Karpas-422 (cell line): Measurements from ENCODE around the gene USO1. TPM values are rescaled to one million over a fixed set of nuclear protein-coding genes. Genes with fewer than 3 reads are reported as not detected.
A peak's percentile ranks its signal among the peaks of the same experiment; 100 is the strongest.

Source experiments
- DNase-seq: peaks from one replicate; pipeline ENCODE4 v3.0.0-alpha.2; 2015
- H2AFZ ChIP-seq: fragments of 200-600 bp; sonication (generic); 2 replicates; pipeline ENCODE4 v1.6.1; 2014; ENCODE audit warnings: antibody characterized with exemption, low read length, mixed read lengths
- H3K27ac ChIP-seq: fragments of 200-600 bp; sonication (generic); 2 replicates; pipeline ENCODE4 v1.5.1; 2014; ENCODE audit warnings: mild to moderate bottlenecking, low read length, moderate library complexity
- H3K27me3 ChIP-seq: fragments of 200-600 bp; sonication (generic); 2 replicates; pipeline ENCODE4 v1.6.1; 2014; ENCODE audit warnings: low read length, mixed read lengths
- H3K36me3 ChIP-seq: fragments of 200-600 bp; sonication (generic); 2 replicates; pipeline ENCODE4 v1.6.1; 2014; ENCODE audit warnings: low read length, mixed read lengths; ENCODE audit not compliant: insufficient read depth
- H3K4me1 ChIP-seq: fragments of 200-600 bp; sonication (generic); 2 replicates; pipeline ENCODE4 v1.6.1; 2014; ENCODE audit warnings: mild to moderate bottlenecking, low read length, mixed read lengths
- H3K4me2 ChIP-seq: fragments of 200-600 bp; sonication (generic); 2 replicates; pipeline ENCODE4 v1.6.1; 2014; ENCODE audit warnings: low read length, low read depth, mild to moderate bottlenecking; ENCODE audit not compliant: poor library complexity, severe bottlenecking
- H3K4me3 ChIP-seq: fragments of 200-600 bp; sonication (generic); 2 replicates; pipeline ENCODE4 v1.5.1; 2014; ENCODE audit warnings: mild to moderate bottlenecking, antibody characterized with exemption, low read length, mixed read lengths
- H3K79me2 ChIP-seq: fragments of 200-600 bp; sonication (generic); 2 replicates; pipeline ENCODE4 v1.6.1; 2014; ENCODE audit warnings: mild to moderate bottlenecking, low read length, mixed read lengths
- H3K9ac ChIP-seq: fragments of 200-600 bp; sonication (generic); 2 replicates; pipeline ENCODE4 v1.6.0; 2014; ENCODE audit warnings: low read length
- H3K9me2 ChIP-seq: fragments of 200-600 bp; sonication (generic), shearing (Covaris generic); replicated peaks from 2 replicates; pipeline ENCODE4 v1.6.0; 2014; ENCODE audit warnings: mild to moderate bottlenecking, low read length, moderate library complexity; ENCODE audit not compliant: insufficient read depth
- H3K9me3 ChIP-seq: fragments of 300-700, 200-600 bp; sonication (generic); 2 replicates; pipeline ENCODE4 v1.6.1; 2014; ENCODE audit warnings: low read length, mixed read lengths
- H4K20me1 ChIP-seq: fragments of 200-600 bp; sonication (generic); 2 replicates; pipeline ENCODE4 v1.6.1; 2014; ENCODE audit warnings: mild to moderate bottlenecking, antibody characterized with exemption, low read length, low read depth; ENCODE audit not compliant: insufficient read depth
- total RNA-seq: library from RNA; depleted of rRNA; stranded (reverse); fragments of >200 nt; shearing (Covaris generic); gene quantifications from 2 replicates; pipeline ENCODE4 v1.2.3, GENCODE V29; 2014; ENCODE audit warnings: low replicate concordance

The USO1 gene
- total RNA-seq, 1 experiment from 2014 or later: 26.2 TPM

DNA sequence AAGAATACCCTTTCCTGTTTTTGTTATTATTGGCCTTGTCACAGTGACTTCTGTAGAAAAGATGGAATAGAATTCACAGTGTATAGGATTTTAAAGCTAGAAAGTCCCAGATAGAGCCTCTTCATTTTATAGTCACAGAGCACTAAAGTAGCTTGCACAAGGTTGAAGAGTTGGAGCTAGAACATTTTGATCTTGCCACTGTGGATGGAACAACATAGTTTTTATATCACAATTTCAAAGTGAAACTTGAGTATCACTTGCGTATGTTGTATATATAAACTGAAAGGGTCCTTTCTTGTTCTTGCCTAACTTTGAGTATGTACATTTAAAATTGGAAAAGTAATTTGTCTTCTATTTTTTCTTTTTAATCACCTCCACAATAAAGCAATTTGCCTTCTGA lies 2.7 kb downstream of the USO1 start:
- Histone ChIP-seq H2AFZ (no peak overlapping the region), H3K9me3 (no peaks in the 10 kb centered on the region), H4K20me1 (0 out of 2 replicates have a peak, but pooled peaks cover 3% of the 10 kb centered on the region), H3K9ac (peak overlapping the region; percentile 51), H3K4me3 (peak overlapping the region; percentile 43; the same call in 1 of the 2 replicates), H3K36me3 (peaks cover 5% of the 10 kb centered on the region; the same call in 1 of the 2 replicates), H3K27me3 (no peaks in the 10 kb centered on the region), H3K79me2 (peaks cover 73% of the 10 kb centered on the region), H3K4me2 (peak overlapping the region; percentile 79), H3K9me2 (no peaks in the 10 kb centered on the region), H3K4me1 (peaks cover 36% of the 10 kb centered on the region), H3K27ac (peak overlapping the region; percentile 15; the same call in 1 of the 2 replicates)
- DNase-seq: no peak

DNA sequence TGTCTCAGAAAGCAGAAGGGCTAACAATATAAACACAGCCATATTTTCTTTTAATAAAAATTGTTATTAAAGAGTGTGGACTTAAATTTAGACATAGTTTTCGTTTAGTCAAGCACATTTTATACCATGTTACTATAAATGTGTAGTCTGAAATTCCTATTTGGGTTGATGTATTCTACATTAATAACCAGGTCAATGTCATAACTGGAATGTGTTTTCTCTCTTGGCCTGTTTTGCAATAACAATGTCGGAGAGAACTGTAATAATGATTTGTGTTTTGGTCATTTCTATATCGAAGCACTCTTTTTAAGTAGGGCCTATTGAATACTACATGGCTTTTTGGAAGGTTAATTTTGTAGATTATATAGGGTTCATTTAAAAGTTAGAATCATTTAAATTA lies 5.5 kb downstream of the USO1 start:
- Histone ChIP-seq H3K4me2 (no peak overlapping the region), H3K9ac (no peak overlapping the region), H3K9me3 (no peaks in the 10 kb centered on the region), H3K4me1 (peaks cover 25% of the 10 kb centered on the region), H3K27me3 (no peaks in the 10 kb centered on the region), H4K20me1 (no peaks in the 10 kb centered on the region), H2AFZ (no peak overlapping the region), H3K79me2 (peaks cover 90% of the 10 kb centered on the region), H3K27ac (no peak overlapping the region), H3K4me3 (no peak overlapping the region), H3K36me3 (peaks cover 12% of the 10 kb centered on the region), H3K9me2 (no peaks in the 10 kb centered on the region)
- no peak for DNase-seq

DNA sequence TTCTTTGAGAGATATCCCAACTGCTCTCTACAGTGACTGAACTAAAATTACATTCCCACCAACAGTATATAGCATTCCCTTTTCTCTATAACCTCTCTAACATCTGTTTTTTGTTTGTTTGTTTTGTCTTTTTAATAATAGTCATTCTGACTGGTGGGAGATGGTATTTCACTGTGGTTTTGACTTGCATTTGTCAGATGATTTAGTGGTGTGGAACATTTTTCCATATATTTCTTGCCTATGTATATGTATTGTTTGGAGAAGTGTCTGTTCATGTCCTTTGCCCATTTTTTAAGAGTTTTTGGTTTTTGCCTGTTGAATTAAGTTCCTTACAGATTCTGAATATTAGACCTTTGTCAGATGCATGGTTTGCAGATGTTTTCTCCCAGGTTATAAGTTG lies 9.0 kb downstream of the USO1 start:
- Histone ChIP-seq H3K9ac (no peak overlapping the region), H3K79me2 (peaks cover 83% of the 10 kb centered on the region), H3K9me3 (no peaks in the 10 kb centered on the region), H3K27ac (no peak overlapping the region), H3K4me2 (no peak overlapping the region), H3K36me3 (peaks cover 12% of the 10 kb centered on the region), H2AFZ (no peak overlapping the region), H3K4me3 (no peak overlapping the region), H4K20me1 (no peaks in the 10 kb centered on the region), H3K9me2 (no peaks in the 10 kb centered on the region), H3K27me3 (no peaks in the 10 kb centered on the region), H3K4me1 (no peaks in the 10 kb centered on the region)
- no peak for DNase-seq

DNA sequence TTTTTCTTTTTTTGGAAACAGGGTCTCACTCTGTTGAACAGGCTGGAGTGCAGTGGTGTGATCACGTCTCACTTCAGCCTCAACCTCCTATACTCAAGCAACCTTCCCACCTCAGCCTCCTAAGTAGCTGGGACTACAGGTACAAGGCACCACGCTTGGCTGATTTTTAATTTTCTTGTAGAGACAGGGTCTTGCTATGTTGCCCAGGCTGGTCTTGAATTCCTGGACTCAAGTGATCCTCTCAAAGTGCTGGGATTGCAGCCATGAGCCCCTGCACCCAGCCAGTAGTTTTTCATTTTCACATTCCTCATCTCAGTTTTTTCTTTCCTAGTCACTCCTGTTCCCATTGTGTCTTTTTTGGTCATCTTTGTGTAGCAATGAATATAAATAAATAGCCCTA lies 11.1 kb downstream of the USO1 start:
- no peak overlapping the region for H3K9ac ChIP-seq
- H3K9me2 ChIP-seq: no peaks in the 10 kb centered on the region
- H3K27ac ChIP-seq: no peak overlapping the region
- H3K27me3 ChIP-seq: no peaks in the 10 kb centered on the region
- no peak overlapping the region for H2AFZ ChIP-seq
- no peaks in the 10 kb centered on the region for H4K20me1 ChIP-seq
- H3K4me2 ChIP-seq: no peak overlapping the region
- peaks cover 12% of the 10 kb centered on the region for H3K36me3 ChIP-seq
- no peak for DNase-seq
- H3K9me3 ChIP-seq: no peaks in the 10 kb centered on the region
- H3K4me1 ChIP-seq: peaks cover 4% of the 10 kb centered on the region
- peaks cover 84% of the 10 kb centered on the region for H3K79me2 ChIP-seq
- H3K4me3 ChIP-seq: no peak overlapping the region

DNA sequence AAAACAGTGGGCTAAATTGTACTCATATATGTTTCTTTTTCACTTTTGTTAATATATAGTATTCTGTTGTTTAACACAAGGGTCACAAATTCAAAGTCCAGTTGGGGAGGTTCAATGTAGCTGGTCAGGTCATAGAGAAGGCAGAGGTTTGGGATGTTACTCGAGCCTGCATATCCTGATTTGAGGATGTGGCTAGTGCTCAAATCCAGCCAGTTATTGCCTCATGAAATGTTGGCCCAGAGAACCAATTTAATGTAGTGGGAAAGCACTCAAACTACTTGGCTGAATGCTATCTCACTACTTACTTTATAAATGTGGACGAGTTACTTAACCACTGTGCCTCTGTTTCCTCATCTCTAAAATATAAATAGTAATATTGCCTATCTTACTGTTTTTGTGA lies 12.5 kb downstream of the USO1 start:
- no peaks in the 10 kb centered on the region for H3K27me3 ChIP-seq

DNA sequence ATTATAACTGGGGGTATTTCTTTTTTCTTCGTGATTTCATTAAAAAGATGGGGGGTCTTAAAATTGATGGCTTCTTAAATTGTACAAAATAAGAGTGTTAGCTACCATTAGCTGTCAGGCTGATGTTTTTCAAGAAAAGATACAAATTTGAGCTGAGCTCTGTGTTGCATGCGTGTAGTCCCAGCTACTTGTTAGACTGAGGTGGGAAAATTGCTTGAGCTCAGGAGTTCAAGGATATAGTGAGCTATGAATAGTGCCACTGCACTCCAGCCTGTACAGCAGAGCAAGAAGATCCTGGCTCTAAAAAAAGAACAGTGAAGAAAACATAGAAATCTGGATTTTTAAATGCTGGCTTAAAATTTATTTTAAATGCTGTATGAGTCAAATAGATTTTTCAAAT lies 13.0 kb downstream of the USO1 start:
- Histone ChIP-seq H3K4me1 (peaks cover 4% of the 10 kb centered on the region), H3K79me2 (peaks cover 83% of the 10 kb centered on the region), H3K27ac (no peak overlapping the region), H3K27me3 (no peaks in the 10 kb centered on the region), H3K36me3 (peaks cover 4% of the 10 kb centered on the region; the same call in 1 of the 2 replicates), H3K9me3 (no peaks in the 10 kb centered on the region), H3K9ac (no peak overlapping the region), H3K4me2 (no peak overlapping the region), H4K20me1 (no peaks in the 10 kb centered on the region), H2AFZ (no peak overlapping the region), H3K4me3 (no peak overlapping the region), H3K9me2 (no peaks in the 10 kb centered on the region)
- DNase-seq: no peak

More for the DNA sequence above, 12.5 kb downstream of the USO1 start:
- H3K36me3 ChIP-seq: peaks cover 8% of the 10 kb centered on the region
- no peak overlapping the region for H3K9ac ChIP-seq
- no peak overlapping the region for H3K27ac ChIP-seq
- H3K79me2 ChIP-seq: peaks cover 82% of the 10 kb centered on the region
- H2AFZ ChIP-seq: no peak overlapping the region
- H3K9me3 ChIP-seq: no peaks in the 10 kb centered on the region
- peaks cover 4% of the 10 kb centered on the region for H3K4me1 ChIP-seq
- no peak overlapping the region for H3K4me3 ChIP-seq
- H4K20me1 ChIP-seq: no peaks in the 10 kb centered on the region
- DNase-seq: no peak
- H3K4me2 ChIP-seq: no peak overlapping the region
- H3K9me2 ChIP-seq: no peaks in the 10 kb centered on the region

DNA sequence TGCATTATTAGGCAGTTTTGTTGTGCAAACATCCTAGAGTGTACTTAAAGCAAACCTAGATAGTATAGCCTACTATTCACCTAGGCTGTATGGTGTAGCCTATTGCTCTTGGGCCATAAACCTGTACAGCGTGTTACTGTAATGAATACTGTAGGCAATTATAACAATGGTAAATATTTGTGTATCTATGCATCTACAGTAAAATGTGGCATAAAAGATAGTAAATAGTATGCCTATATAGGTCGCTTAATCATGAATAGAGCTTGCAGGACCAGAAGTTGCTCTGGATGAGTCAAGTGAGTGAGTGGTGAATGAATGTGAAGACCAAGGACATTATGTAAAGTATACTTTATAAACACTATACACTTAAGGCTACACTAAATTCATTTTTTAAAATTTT lies 16.6 kb downstream of the USO1 start:
- H3K4me1 ChIP-seq: peaks cover 4% of the 10 kb centered on the region
- no peaks in the 10 kb centered on the region for H3K9me2 ChIP-seq
- no peaks in the 10 kb centered on the region for H3K9me3 ChIP-seq
- H3K27me3 ChIP-seq: no peaks in the 10 kb centered on the region
- no peak overlapping the region for H3K27ac ChIP-seq
- H2AFZ ChIP-seq: no peak overlapping the region
- no peaks in the 10 kb centered on the region for H3K36me3 ChIP-seq
- H3K79me2 ChIP-seq: peaks cover 86% of the 10 kb centered on the region
- H3K9ac ChIP-seq: no peak overlapping the region
- no peaks in the 10 kb centered on the region for H4K20me1 ChIP-seq
- no peak for DNase-seq
- H3K4me2 ChIP-seq: no peak overlapping the region
- no peak overlapping the region for H3K4me3 ChIP-seq

DNA sequence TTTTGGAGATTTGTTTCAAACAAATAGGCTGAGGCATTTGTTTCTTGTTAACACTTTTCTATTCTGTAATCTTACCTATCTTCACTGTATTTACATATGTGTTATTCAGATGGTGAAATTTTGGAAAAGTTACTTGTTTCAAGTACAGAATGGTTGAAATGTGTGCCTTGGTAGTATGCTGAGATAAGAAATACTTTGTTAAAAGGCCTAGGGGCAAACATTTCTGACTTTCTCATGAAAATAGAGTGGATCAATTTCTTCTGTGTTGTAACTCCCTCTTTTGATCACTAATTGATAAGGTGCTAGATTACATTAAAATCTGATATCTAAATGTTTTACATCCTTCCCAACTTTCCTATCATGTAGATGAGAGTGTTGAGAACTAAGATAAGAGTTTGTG lies 18.1 kb downstream of the USO1 start:
- Histone ChIP-seq H3K9ac (no peak overlapping the region), H3K4me2 (no peak overlapping the region), H4K20me1 (no peaks in the 10 kb centered on the region), H3K27ac (no peak overlapping the region), H3K9me2 (no peaks in the 10 kb centered on the region), H3K4me1 (peaks cover 4% of the 10 kb centered on the region), H3K79me2 (peaks cover 88% of the 10 kb centered on the region), H3K4me3 (no peak overlapping the region), H3K36me3 (no peaks in the 10 kb centered on the region), H2AFZ (no peak overlapping the region), H3K27me3 (no peaks in the 10 kb centered on the region), H3K9me3 (no peaks in the 10 kb centered on the region)
- DNase-seq: no peak

DNA sequence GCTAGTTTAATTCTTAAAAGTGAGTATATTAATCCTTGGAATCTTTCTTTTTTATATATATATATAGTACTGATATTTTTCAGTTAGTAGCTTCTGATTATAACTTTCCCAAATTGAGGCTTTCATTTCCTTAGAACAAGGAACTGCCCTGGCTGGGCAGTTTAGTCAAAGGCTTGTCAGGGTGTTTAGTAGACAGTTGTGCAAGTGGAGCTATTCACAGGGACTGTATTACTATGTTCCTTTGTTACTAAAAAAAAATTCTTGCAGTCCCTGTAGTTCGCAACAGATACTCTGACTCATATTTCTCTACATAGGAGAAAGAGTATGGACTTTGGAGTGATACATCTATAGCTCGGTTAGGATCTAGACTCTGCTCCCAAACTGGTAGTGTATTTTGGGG lies 20.8 kb downstream of the USO1 start:
- H3K27me3 ChIP-seq: no peaks in the 10 kb centered on the region
- H3K9ac ChIP-seq: no peak overlapping the region
- DNase-seq: no peak
- H2AFZ ChIP-seq: no peak overlapping the region
- no peak overlapping the region for H3K27ac ChIP-seq
- H3K36me3 ChIP-seq: no peaks in the 10 kb centered on the region
- H3K9me3 ChIP-seq: no peaks in the 10 kb centered on the region
- peaks cover 84% of the 10 kb centered on the region for H3K79me2 ChIP-seq
- H3K9me2 ChIP-seq: no peaks in the 10 kb centered on the region
- no peaks in the 10 kb centered on the region for H4K20me1 ChIP-seq
- no peaks in the 10 kb centered on the region for H3K4me1 ChIP-seq
- H3K4me3 ChIP-seq: no peak overlapping the region
- no peak overlapping the region for H3K4me2 ChIP-seq
